ENCODE results near the gene AKAP12. TPM values are rescaled to one million over a fixed set of nuclear protein-coding genes. Genes with fewer than 3 reads are reported as not detected.

Gene AKAP12
- total RNA-seq, 1 donor from 2014 or later, result 10.6 TPM

GRCh38 chr6:151199991-151200390 is 39.8 kb upstream of the AKAP12 start:
- DNase-seq (ENCODE audit: low spot score, unreplicated experiment), result no peak
- no peaks in the 10 kb centered on the region for H3K4me1 Mint-ChIP-seq (ENCODE audit: low read depth)

GRCh38 chr6:151205721-151206600 is 33.8 kb upstream of the AKAP12 start:
- no peak overlapping the region for H3K27ac Mint-ChIP-seq
- H3K27me3 Mint-ChIP-seq, result peaks cover 8% of the 10 kb centered on the region
- no peaks in the 10 kb centered on the region for H3K9me3 Mint-ChIP-seq (ENCODE audit: low read depth)
- peaks cover 1% of the 10 kb centered on the region for H3K36me3 Mint-ChIP-seq (ENCODE audit: insufficient read depth)
- no peak for DNase-seq (ENCODE audit: low spot score, unreplicated experiment)
- no peak overlapping the region for H3K4me3 Mint-ChIP-seq (ENCODE audit: low read depth)
- H3K4me1 Mint-ChIP-seq (ENCODE audit: low read depth), result no peaks in the 10 kb centered on the region
- no peak for TF ChIP-seq CTCF (IDR thresholded peaks at IDR 0.05; ENCODE audit: unreplicated experiment)

More at GRCh38 chr6:151199991-151200390, 39.8 kb upstream of the AKAP12 start:
- no peak overlapping the region for H3K27ac Mint-ChIP-seq
- H3K36me3 Mint-ChIP-seq (ENCODE audit: insufficient read depth), result no peaks in the 10 kb centered on the region
- H3K27me3 Mint-ChIP-seq, result peaks cover 12% of the 10 kb centered on the region
- H3K9me3 Mint-ChIP-seq (ENCODE audit: low read depth), result peaks cover 2% of the 10 kb centered on the region
- no peak overlapping the region for H3K4me3 Mint-ChIP-seq (ENCODE audit: low read depth)
- no peak for TF ChIP-seq CTCF (IDR thresholded peaks at IDR 0.05; ENCODE audit: unreplicated experiment)

GRCh38 chr6:151207674-151208073 is 32.1 kb upstream of the AKAP12 start:
- no peak for DNase-seq (ENCODE audit: low spot score, unreplicated experiment)
- no peaks in the 10 kb centered on the region for H3K4me1 Mint-ChIP-seq (ENCODE audit: low read depth)
- no peak overlapping the region for H3K4me3 Mint-ChIP-seq (ENCODE audit: low read depth)
- peaks cover 8% of the 10 kb centered on the region for H3K27me3 Mint-ChIP-seq
- TF ChIP-seq CTCF (IDR thresholded peaks at IDR 0.05; ENCODE audit: unreplicated experiment), result no peak
- H3K9me3 Mint-ChIP-seq (ENCODE audit: low read depth), result peaks cover 5% of the 10 kb centered on the region
- peaks cover 4% of the 10 kb centered on the region for H3K36me3 Mint-ChIP-seq (ENCODE audit: insufficient read depth)
- H3K27ac Mint-ChIP-seq, result peak overlapping the region; percentile 26

- Mint-ChIP-seq H3K27me3 (peaks cover 6% of the 10 kb centered on the region), H3K4me1 (ENCODE audit: low read depth) (no peaks in the 10 kb centered on the region), H3K27ac (no peak overlapping the region), H3K9me3 (ENCODE audit: low read depth) (peaks cover 11% of the 10 kb centered on the region), H3K36me3 (ENCODE audit: insufficient read depth) (peaks cover 4% of the 10 kb centered on the region), H3K4me3 (ENCODE audit: low read depth) (no peak overlapping the region)
- no peak for TF ChIP-seq CTCF (IDR thresholded peaks at IDR 0.05; ENCODE audit: unreplicated experiment)
- DNase-seq (ENCODE audit: low spot score, unreplicated experiment), result no peak
These were observed 30.5 kb upstream of the AKAP12 start for GRCh38 chr6:151209071-151209831.

GRCh38 chr6:151211075-151211474 is 28.7 kb upstream of the AKAP12 start:
- peaks cover 11% of the 10 kb centered on the region for H3K9me3 Mint-ChIP-seq (ENCODE audit: low read depth)
- no peak overlapping the region for H3K4me3 Mint-ChIP-seq (ENCODE audit: low read depth)
- TF ChIP-seq CTCF (IDR thresholded peaks at IDR 0.05; ENCODE audit: unreplicated experiment), result no peak
- H3K27ac Mint-ChIP-seq, result no peak overlapping the region
- peaks cover 4% of the 10 kb centered on the region for H3K36me3 Mint-ChIP-seq (ENCODE audit: insufficient read depth)
- no peaks in the 10 kb centered on the region for H3K4me1 Mint-ChIP-seq (ENCODE audit: low read depth)
- DNase-seq (ENCODE audit: low spot score, unreplicated experiment), result no peak
- H3K27me3 Mint-ChIP-seq, result peaks cover 6% of the 10 kb centered on the region
